Breast epithelium (tissue), 4 donors: ENCODE data around the gene CDC20. TPM values are rescaled to one million over a fixed set of nuclear protein-coding genes. Genes with fewer than 3 reads are reported as not detected.

Source experiments
- DNase-seq, 2 donors: peaks; one replicate each; pipeline ENCODE4 v3.0.0-alpha.2; 2019; ENCODE audit warnings: low spot score in 2 of 2
- H3K27ac ChIP-seq, 2 donors: fragments of 200-600 bp; sonication (generic) in 1 of 2; one replicate each; pipeline ENCODE4 v1.5.1; 2016 to 2019; ENCODE audit warnings: mild to moderate bottlenecking in 1 of 2
- H3K27me3 ChIP-seq, 2 donors: fragments of 200-600 bp; sonication (generic) in 1 of 2; one replicate each; pipeline versions ENCODE4 v1.5.1 to v1.6.0; 2017 to 2019; ENCODE audit warnings: control low read depth in 1 of 2, mild to moderate bottlenecking in 1 of 2
- H3K36me3 ChIP-seq: fragments of 200-600 bp; one replicate; pipeline ENCODE4 v1.5.1; 2019
- H3K4me1 ChIP-seq, 2 donors: fragments of 200-600 bp; sonication (generic); one replicate each; pipeline ENCODE4 v1.5.1; 2016 to 2019; ENCODE audit warnings: control low read depth in 1 of 2
- H3K4me3 ChIP-seq, 3 donors: fragments of 200-600 bp; sonication (generic); 1 replicate in 2 of 3; 2 replicates in 1 of 3; pipeline ENCODE4 v1.5.1; 2016 to 2019; ENCODE audit warnings: mild to moderate bottlenecking in 3 of 3, moderate library complexity in 2 of 3
- H3K9me3 ChIP-seq, 2 donors: fragments of 200-600 bp; sonication (generic) in 1 of 2; one replicate each; pipeline ENCODE4 v1.5.1; 2016 to 2019; ENCODE audit warnings: control low read depth in 1 of 2
- CTCF ChIP-seq, 3 donors: fragments of 450-650 bp; IDR thresholded peaks; one replicate each; pipeline ENCODE4 v1.5.1; 2016 to 2017; ENCODE audit warnings: antibody characterized with exemption in 3 of 3, mild to moderate bottlenecking in 3 of 3, moderate library complexity in 3 of 3
- POLR2A ChIP-seq: fragments of 450-650 bp; IDR thresholded peaks from one replicate; pipeline ENCODE4 v1.6.1; 2016; ENCODE audit warnings: antibody characterized with exemption, mild to moderate bottlenecking, moderate library complexity
- POLR2AphosphoS5 ChIP-seq, 3 donors: sonication (generic); formaldehyde crosslinking; IDR thresholded peaks; one replicate each; pipeline ENCODE4 v1.6.1; 2017; ENCODE audit warnings: antibody characterized with exemption in 3 of 3
- intact Hi-C: fragments of 100-400 bp; cut with DNase I; formaldehyde crosslinking; loops from one replicate; pipeline ENCODE4 v1.15.1; 2023; ENCODE audit warnings: low total_unique reads
- total RNA-seq, 3 donors: library from RNA; depleted of rRNA; stranded (reverse); fragments of >200 nt; gene quantifications; one replicate each; pipeline ENCODE4 v1.1.0, GENCODE V29; 2016

CDC20 gene
- total RNA-seq, 3 donors from 2014 or later: 1.3 to 5.8 (median 1.3) TPM

- intact Hi-C loops: loop anchor here (1.0 kb wide), 1 partner anchor 44 kb away; no protein-coding TSS in a partner anchor
- peaks cover 0 to 3% of the 10 kb centered on the region in 2 donors for H3K4me1 ChIP-seq
- H3K27me3 ChIP-seq: no peaks in the 10 kb centered on the region
- TF ChIP-seq POLR2A: no peak
- TF ChIP-seq CTCF (IDR thresholded peaks at IDR 0.05): peak in 2 of 3 donors; percentile 10 to 11
- no peak for TF ChIP-seq POLR2AphosphoS5 (IDR thresholded peaks at IDR 0.05)
- H3K9me3 ChIP-seq: no peaks in the 10 kb centered on the region
- peaks cover 19% of the 10 kb centered on the region for H3K36me3 ChIP-seq
- H3K4me3 ChIP-seq: no peak overlapping the region
- no peak for DNase-seq
- no peak overlapping the region for H3K27ac ChIP-seq
These were observed 24.7 kb downstream of the CDC20 start for GRCh38 chr1:43383449-43383848.

- no peaks in the 10 kb centered on the region for H3K9me3 ChIP-seq
- intact Hi-C loops: no loop called here
- peaks cover 19% of the 10 kb centered on the region for H3K36me3 ChIP-seq
- H3K4me3 ChIP-seq: no peak overlapping the region
- TF ChIP-seq CTCF (IDR thresholded peaks at IDR 0.05): no peak
- no peak for TF ChIP-seq POLR2A
- no peak for TF ChIP-seq POLR2AphosphoS5 (IDR thresholded peaks at IDR 0.05)
- no peaks in the 10 kb centered on the region for H3K27me3 ChIP-seq
- no peak for DNase-seq
- no peak overlapping the region for H3K27ac ChIP-seq
- peaks cover 10 to 17% of the 10 kb centered on the region in 2 donors for H3K4me1 ChIP-seq
These were observed 27.9 kb downstream of the CDC20 start for GRCh38 chr1:43386676-43387075.

DNA sequence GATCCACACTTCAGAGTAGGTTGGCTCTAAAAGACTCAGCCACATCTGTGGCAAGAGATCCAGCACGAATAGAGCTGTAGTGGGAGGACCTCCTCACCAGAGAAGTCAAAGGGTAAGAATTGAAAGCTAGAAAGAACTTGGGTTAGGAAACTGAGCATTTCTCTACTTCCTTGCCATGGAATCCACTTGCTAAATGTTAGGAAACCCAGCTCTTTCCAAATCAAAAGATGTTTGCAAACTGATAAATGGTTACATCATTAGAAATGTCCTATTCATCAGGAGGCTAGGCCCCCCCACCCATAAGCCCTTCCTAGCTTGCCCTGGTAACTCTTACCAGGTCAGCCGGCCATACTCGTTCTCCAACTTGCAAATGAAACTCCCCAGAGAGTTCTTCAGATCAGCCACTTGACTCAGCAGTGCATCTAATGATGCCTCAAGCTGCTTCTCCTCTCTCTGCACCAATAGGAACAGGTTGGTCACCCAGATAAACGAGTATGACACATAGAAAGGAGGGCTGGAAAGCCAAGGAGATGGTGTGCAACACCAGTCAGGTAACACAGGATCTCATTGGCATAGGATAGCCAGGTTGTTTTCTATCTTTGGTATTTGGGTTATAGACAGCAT lies 29.3 kb downstream of the CDC20 start:
- H3K27me3 ChIP-seq: no peaks in the 10 kb centered on the region
- DNase-seq: no peak
- no peaks in the 10 kb centered on the region for H3K9me3 ChIP-seq
- peaks cover 10 to 17% of the 10 kb centered on the region in 2 donors for H3K4me1 ChIP-seq
- intact Hi-C loops: no loop called here
- peaks cover 19% of the 10 kb centered on the region for H3K36me3 ChIP-seq
- peak overlapping the region in 1 of 2 donors; percentile 87 for H3K27ac ChIP-seq
- H3K4me3 ChIP-seq: peak overlapping the region in 2 of 3 donors; percentile 78 to 88
- no peak for TF ChIP-seq POLR2A
- no peak for TF ChIP-seq POLR2AphosphoS5 (IDR thresholded peaks at IDR 0.05)
- TF ChIP-seq CTCF (IDR thresholded peaks at IDR 0.05): no peak

DNA sequence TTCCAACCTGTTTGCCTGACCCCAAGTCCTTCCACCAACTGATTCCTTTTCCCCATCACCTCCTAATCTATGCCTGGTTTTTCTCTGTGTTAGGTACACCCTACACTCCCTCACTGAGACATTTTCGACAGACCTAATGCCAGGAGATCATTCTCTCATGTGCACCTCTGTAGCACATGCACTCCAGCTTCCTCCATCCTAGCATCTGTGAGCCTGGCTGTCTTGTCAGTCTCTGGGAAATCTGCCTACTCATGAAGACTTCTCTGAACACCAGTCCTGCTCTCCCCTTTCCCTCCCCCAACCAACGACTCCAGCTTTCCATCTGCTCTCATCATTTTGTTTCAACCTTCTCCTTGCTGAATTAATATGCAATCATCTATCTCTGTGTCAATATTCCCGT lies 29.8 kb downstream of the CDC20 start:
- Histone ChIP-seq H3K4me3 (peak overlapping the region; percentile 78 to 88 (median 86)), H3K27me3 (no peaks in the 10 kb centered on the region), H3K9me3 (no peaks in the 10 kb centered on the region), H3K4me1 (peaks cover 10 to 17% of the 10 kb centered on the region in 2 donors), H3K27ac (peak overlapping the region; percentile 87 to 89), H3K36me3 (peaks cover 19% of the 10 kb centered on the region)
- TF ChIP-seq CTCF (IDR thresholded peaks at IDR 0.05) (no peak), POLR2A (no peak), POLR2AphosphoS5 (IDR thresholded peaks at IDR 0.05) (no peak)
- intact Hi-C loops: no loop called here
- no peak for DNase-seq
